AG04449 (cell line): ENCODE data around the gene GBGT1.
"Not testable (repeated sequence)": the region's sequence is repeated elsewhere in the genome, so short reads cannot be mapped to it uniquely, and the experiment has no call there.

Experiments
- CTCF ChIA-PET: fragments of 350-600 bp; formaldehyde crosslinking; extraction: SDS; loops from one replicate; lab custom pipeline; 2021; ENCODE audit warnings: antibody characterized with exemption; lab: Yijun Ruan, JAX
- POLR2A ChIA-PET: fragments of 400-600, 350-600 bp; formaldehyde crosslinking; extraction: SDS; loops from one replicate; lab custom pipeline; 2020; ENCODE audit warnings: antibody characterized with exemption, inconsistent platforms; lab: Yijun Ruan, JAX
- DNase-seq: peaks from one replicate; pipeline ENCODE4 v3.0.0-alpha.2; 2010; ENCODE audit warnings: low read depth, low spot score
- H3K4me3 ChIP-seq: 2 replicates; pipeline ENCODE4 v1.5.1; 2011; ENCODE audit warnings: low read depth, mild to moderate bottlenecking, control low read depth, low read length
- CTCF ChIP-seq: IDR thresholded peaks from one replicate; pipeline ENCODE4 v1.5.1; 2011; ENCODE audit warnings: mild to moderate bottlenecking, moderate library complexity, low read length, control low read depth, inconsistent platforms; ENCODE audit not compliant: insufficient read depth; ENCODE audit errors: missing control alignments

The GBGT1 gene

GRCh38 chr9:133207021-133207531 lies 43.4 kb upstream of the GBGT1 start:
- no peak for TF ChIP-seq CTCF
- ChIA-PET CTCF (interaction anchor here (1.1 to 3.2 kb wide), 2 partner anchors 21 to 47 kb away, joined by 3 to 13 read pairs; no protein-coding TSS in a partner anchor), POLR2A (interaction anchor here (0.5 kb wide), 1 partner anchor 22 kb away, joined by 4 read pairs; no protein-coding TSS in a partner anchor)
- DNase-seq, result no peak
- no peak overlapping the region for H3K4me3 ChIP-seq

GRCh38 chr9:133205996-133206931 lies 42.5 kb upstream of the GBGT1 start:
- no peak for DNase-seq
- ChIA-PET POLR2A (no interaction called here), CTCF (interaction anchor here (1.1 to 3.2 kb wide), 2 partner anchors 20 to 46 kb away, joined by 3 to 13 read pairs; no protein-coding TSS in a partner anchor)
- no peak overlapping the region for H3K4me3 ChIP-seq
- no peak for TF ChIP-seq CTCF

- DNase-seq, POLR2A ChIA-PET, H3K4me3 ChIP-seq: not testable (repeated sequence)
- CTCF ChIA-PET, result interaction anchor here (3.2 kb wide), 1 partner anchor 19 kb away, joined by 13 read pairs; no protein-coding TSS in a partner anchor
Measured at GRCh38 chr9:133205481-133205887, 41.8 kb upstream of the GBGT1 start.

- ChIA-PET POLR2A (no interaction called here), CTCF (no interaction called here)
- no peak overlapping the region for H3K4me3 ChIP-seq
- no peak for DNase-seq
- TF ChIP-seq CTCF, result no peak
Measured at GRCh38 chr9:133204993-133205336, 41.3 kb upstream of the GBGT1 start.

GRCh38 chr9:133204335-133204992 lies 40.8 kb upstream of the GBGT1 start:
- H3K4me3 ChIP-seq, result no peak overlapping the region
- no peak for TF ChIP-seq CTCF
- ChIA-PET POLR2A (no interaction called here), CTCF (no interaction called here)
- no peak for DNase-seq

GRCh38 chr9:133203506-133204075 lies 39.9 kb upstream of the GBGT1 start:
- TF ChIP-seq CTCF, result no peak
- H3K4me3 ChIP-seq, result no peak overlapping the region
- no peak for DNase-seq
- ChIA-PET CTCF (no interaction called here), POLR2A (no interaction called here)
